HCT116 (cell line): ENCODE data around the gene PCDHB6. TPM values are rescaled to one million over a fixed set of nuclear protein-coding genes. Genes with fewer than 3 reads are reported as not detected.
"Not testable (repeated sequence)": the region's sequence is repeated elsewhere in the genome, so short reads cannot be mapped to it uniquely, and the experiment has no call there.

ENCODE experiments used
- ATAC-seq: fragments of 200-7000 bp; cut with Tn5 transposase; 2 replicates; pipeline ENCODE4 v1.9.1; 2020; ENCODE audit warnings: mild to moderate bottlenecking, moderate library complexity
- BruUV-seq: library from RNA; stranded (reverse); fragments of 400-500 nt; replicated peaks from 2 replicates; lab custom pipeline; 2021; lab: Mats Ljungman, UMichigan
- CTCF ChIA-PET: fragments of 300-600 bp; sonication (Branson Sonifier 250); formaldehyde crosslinking; loops from one replicate; lab custom pipeline; 2021; ENCODE audit warnings: antibody characterized with exemption; lab: Charles Lee
- POLR2A ChIA-PET: fragments of 300-600, 350-600 bp; sonication (Branson Sonifier 250); formaldehyde crosslinking; loops from one replicate; lab custom pipeline; 2021; ENCODE audit warnings: antibody characterized with exemption; lab: Charles Lee
- RAD21 ChIA-PET, 2 experiments: fragments of 300-600 bp; sonication (Branson Sonifier 250); formaldehyde crosslinking; loops; one replicate each; lab custom pipeline; 2023; ENCODE audit warnings: low total read pairs in 2 of 2; ENCODE audit not compliant: uncharacterized antibody in 2 of 2, unreplicated experiment in 2 of 2, low non-redundant PET in 1 of 2; lab: Charles Lee
- DNase-seq: peaks from one replicate; pipeline ENCODE4 v3.0.0-alpha.2; 2010; ENCODE audit warnings: low read depth, low spot score
- H2AFZ ChIP-seq: fragments of 200-600 bp; shearing (Covaris generic), sonication (generic); 2 replicates; pipeline ENCODE4 v1.6.1; 2017; ENCODE audit warnings: low read depth, mixed run types, mixed read lengths, antibody characterized with exemption, low read length; ENCODE audit not compliant: poor library complexity, severe bottlenecking
- H3K27ac ChIP-seq: 2 replicates; pipeline ENCODE4 v1.5.1; 2012; ENCODE audit warnings: low read depth, low read length
- H3K27me3 ChIP-seq: fragments of 200-600 bp; sonication (generic); 2 replicates; pipeline ENCODE4 v1.6.1; 2016; ENCODE audit warnings: mixed run types, low read length, mixed read lengths; ENCODE audit not compliant: insufficient read depth
- H3K36me3 ChIP-seq, 2 experiments: fragments of 200-500 bp in 1 of 2; fragments of 200-600 bp in 1 of 2; sonication (Bioruptor generic) in 1 of 2; sonication (generic) in 1 of 2; 2 replicates each; pipeline versions ENCODE4 v1.5.1 to v1.6.1; 2014 to 2016; ENCODE audit warnings: low read length in 2 of 2, inconsistent platforms in 1 of 2, mixed read lengths in 1 of 2, mixed run types in 1 of 2; ENCODE audit not compliant: insufficient read depth in 2 of 2, control insufficient read depth in 1 of 2
- H3K4me1 ChIP-seq, 2 experiments: fragments of 200-600 bp in 1 of 2; sonication (generic) in 1 of 2; 2 replicates each; pipeline versions ENCODE4 v1.5.1 to v1.6.1; 2012 to 2017; ENCODE audit warnings: low read length in 2 of 2, inconsistent platforms in 1 of 2, mild to moderate bottlenecking in 1 of 2, mixed read lengths in 1 of 2, mixed run types in 1 of 2, moderate library complexity in 1 of 2; ENCODE audit not compliant: insufficient read depth in 2 of 2, control insufficient read depth in 1 of 2
- H3K4me2 ChIP-seq: fragments of 200-600 bp; sonication (generic); 2 replicates; pipeline ENCODE4 v1.6.1; 2017; ENCODE audit warnings: mixed run types, low read length, mixed read lengths
- H3K4me3 ChIP-seq, 2 experiments: fragments of 200-600 bp in 1 of 2; sonication (generic) in 1 of 2; replicated peaks in 1 of 2; 2 replicates each; pipeline ENCODE4 v1.5.1; 2011 to 2016; ENCODE audit warnings: low read length in 2 of 2, control low read depth in 1 of 2, low read depth in 1 of 2, mild to moderate bottlenecking in 1 of 2, mixed read lengths in 1 of 2, mixed run types in 1 of 2
- H3K79me2 ChIP-seq: fragments of 200-600 bp; sonication (generic); 2 replicates; pipeline ENCODE4 v1.6.1; 2017; ENCODE audit warnings: mild to moderate bottlenecking, mixed run types, low read length, moderate library complexity, mixed read lengths; ENCODE audit not compliant: insufficient read depth
- H3K9ac ChIP-seq: fragments of 200-600 bp; sonication (generic); 2 replicates; pipeline ENCODE4 v1.6.1; 2016; ENCODE audit warnings: low read length, mixed read lengths
- H3K9me2 ChIP-seq: fragments of 200-600 bp; sonication (generic), shearing (Covaris generic); 2 replicates; pipeline ENCODE4 v1.6.1; 2017; ENCODE audit warnings: mixed run types, mild to moderate bottlenecking, moderate library complexity; ENCODE audit not compliant: insufficient read depth
- H3K9me3 ChIP-seq, 2 experiments: fragments of 200-500 bp in 1 of 2; fragments of 200-600 bp in 1 of 2; sonication (Bioruptor generic) in 1 of 2; sonication (generic) in 1 of 2; 2 replicates each; pipeline ENCODE4 v1.6.1; 2014 to 2017; ENCODE audit warnings: low read length in 2 of 2, mixed read lengths in 2 of 2, inconsistent platforms in 1 of 2, low read depth in 1 of 2, mild to moderate bottlenecking in 1 of 2, mixed run types in 1 of 2, moderate library complexity in 1 of 2; ENCODE audit not compliant: control insufficient read depth in 1 of 2, insufficient read depth in 1 of 2
- H4K20me1 ChIP-seq: fragments of 200-600 bp; sonication (generic), shearing (Covaris generic); 2 replicates; pipeline ENCODE4 v1.6.1; 2017; ENCODE audit warnings: mixed run types, mild to moderate bottlenecking, moderate library complexity; ENCODE audit not compliant: insufficient read depth
- EGR1 ChIP-seq: IDR thresholded peaks from 2 replicates; pipeline ENCODE4 v1.6.1; 2012; ENCODE audit warnings: low read depth
- RAD21 ChIP-seq: IDR thresholded peaks from 2 replicates; pipeline ENCODE4 v1.6.1; 2012; ENCODE audit warnings: low read depth, mild to moderate bottlenecking
- intact Hi-C: fragments of 100-400 bp; cut with micrococcal nuclease; formaldehyde crosslinking; loops from 2 replicates; pipeline ENCODE4 v1.10.0; 2022
- total RNA-seq: library from RNA; stranded (reverse); gene quantifications from one replicate; pipeline ENCODE4 v1.2.1, GENCODE V29; 2021; ENCODE audit not compliant: unreplicated experiment
- TF ChIP-seq, protein P1 (sequence below), 3 experiments: fragments of 200-600 bp in 1 of 3; sonication (generic) in 1 of 3; IDR thresholded peaks in 2 of 3; conservative IDR thresholded peaks in 1 of 3; 2 replicates each; pipeline ENCODE4 v1.5.1; 2012 to 2017; ENCODE audit warnings: low read depth in 2 of 3, low read length in 2 of 3, antibody characterized with exemption in 1 of 3, borderline replicate concordance in 1 of 3, control low read depth in 1 of 3, mild to moderate bottlenecking in 1 of 3, mixed read lengths in 1 of 3, mixed run types in 1 of 3, moderate library complexity in 1 of 3; ENCODE audit not compliant: insufficient read depth in 1 of 3

PCDHB6 gene
- total RNA-seq, 1 experiment from 2014 or later = not detected

DNA sequence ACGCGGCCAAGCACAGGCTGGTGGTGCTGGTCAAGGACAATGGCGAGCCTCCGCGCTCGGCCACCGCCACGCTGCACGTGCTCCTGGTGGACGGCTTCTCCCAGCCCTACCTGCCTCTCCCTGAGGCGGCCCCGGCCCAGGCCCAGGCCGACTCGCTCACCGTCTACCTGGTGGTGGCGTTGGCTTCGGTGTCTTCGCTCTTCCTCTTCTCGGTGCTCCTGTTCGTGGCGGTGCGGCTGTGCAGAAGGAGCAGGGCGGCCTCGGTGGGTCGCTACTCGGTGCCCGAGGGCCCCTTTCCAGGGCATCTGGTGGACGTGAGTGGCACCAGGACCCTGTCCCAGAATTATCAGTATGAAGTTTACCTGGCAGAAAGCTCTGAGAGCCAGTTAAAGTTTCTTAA lies 8.0 kb downstream of the PCDHB6 start:
- intact Hi-C loops, DNase-seq, POLR2A ChIA-PET, H3K9ac ChIP-seq, H4K20me1 ChIP-seq, H3K79me2 ChIP-seq, H3K9me3 ChIP-seq, H3K27ac ChIP-seq, H2AFZ ChIP-seq, CTCF ChIA-PET, H3K9me2 ChIP-seq, ATAC-seq, H3K4me3 ChIP-seq, BruUV-seq, H3K4me2 ChIP-seq, H3K27me3 ChIP-seq, H3K4me1 ChIP-seq, H3K36me3 ChIP-seq, RAD21 ChIA-PET: not testable (repeated sequence)

DNA sequence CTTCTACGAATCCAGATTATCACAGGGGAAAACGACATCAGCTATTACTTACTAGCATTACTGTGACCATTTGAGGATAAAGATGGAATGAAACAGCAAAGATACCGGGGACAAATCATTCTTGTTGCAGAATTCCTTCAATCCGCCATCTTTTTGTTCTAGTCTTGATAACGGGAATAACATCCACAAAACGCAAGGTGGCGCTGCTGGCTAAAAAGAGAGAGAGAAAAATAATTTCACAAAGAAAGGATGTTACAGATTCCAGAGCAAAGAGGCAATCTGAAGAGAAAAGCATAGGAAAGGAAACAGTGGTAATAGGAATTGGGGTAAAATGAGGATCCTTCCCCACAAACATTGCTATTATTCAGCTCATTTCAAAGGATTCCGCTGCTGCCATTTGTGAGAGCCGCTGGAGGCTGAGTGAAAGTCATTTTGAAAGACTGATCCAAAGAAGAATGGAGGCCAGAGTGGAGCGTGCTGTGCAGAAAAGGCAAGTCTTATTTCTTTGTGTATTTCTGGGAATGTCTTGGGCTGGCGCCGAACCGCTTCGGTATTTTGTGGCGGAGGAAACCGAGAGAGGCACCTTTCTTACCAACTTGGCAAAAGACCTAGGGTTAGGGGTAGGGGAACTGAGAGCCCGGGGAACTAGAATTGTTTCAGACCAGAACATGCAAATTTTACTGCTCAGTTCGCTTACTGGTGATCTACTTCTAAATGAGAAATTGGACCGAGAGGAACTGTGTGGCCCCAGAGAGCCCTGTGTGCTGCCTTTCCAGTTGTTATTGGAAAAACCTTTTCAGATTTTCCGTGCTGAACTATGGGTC lies 22.7 kb downstream of the PCDHB6 start, which contains the start of gene PCDHB7:
Gene PCDHB7, plus strand, starts transcription at position 264 of the 824 bp plus-strand sequence. Its CDS starts 192 bp downstream, at position 456.
- Histone ChIP-seq H3K27ac (no peak within 1 kb of the TSS), H3K9me2 (no peaks in the 10 kb centered on the region), H3K9me3 (peaks cover 0 to 4% of the 10 kb centered on the region in 2 experiments; a peak in 2 of 4 replicates), H3K36me3 (no peaks in the 10 kb centered on the region), H2AFZ (no peak within 1 kb of the TSS), H3K4me2 (no peak within 1 kb of the TSS), H4K20me1 (no peaks in the 10 kb centered on the region), H3K27me3 (no peaks in the 10 kb centered on the region), H3K9ac (no peak within 1 kb of the TSS), H3K4me3 (no peak within 1 kb of the TSS), H3K4me1 (no peaks in the 10 kb centered on the region), H3K79me2 (no peaks in the 10 kb centered on the region)
- ATAC-seq (no peak), DNase-seq (peak; percentile 19)
- BruUV-seq = no TSS peak
- TF ChIP-seq RAD21 (peak; percentile 59), EGR1 (no peak)
- TF ChIP-seq, protein P1, sequence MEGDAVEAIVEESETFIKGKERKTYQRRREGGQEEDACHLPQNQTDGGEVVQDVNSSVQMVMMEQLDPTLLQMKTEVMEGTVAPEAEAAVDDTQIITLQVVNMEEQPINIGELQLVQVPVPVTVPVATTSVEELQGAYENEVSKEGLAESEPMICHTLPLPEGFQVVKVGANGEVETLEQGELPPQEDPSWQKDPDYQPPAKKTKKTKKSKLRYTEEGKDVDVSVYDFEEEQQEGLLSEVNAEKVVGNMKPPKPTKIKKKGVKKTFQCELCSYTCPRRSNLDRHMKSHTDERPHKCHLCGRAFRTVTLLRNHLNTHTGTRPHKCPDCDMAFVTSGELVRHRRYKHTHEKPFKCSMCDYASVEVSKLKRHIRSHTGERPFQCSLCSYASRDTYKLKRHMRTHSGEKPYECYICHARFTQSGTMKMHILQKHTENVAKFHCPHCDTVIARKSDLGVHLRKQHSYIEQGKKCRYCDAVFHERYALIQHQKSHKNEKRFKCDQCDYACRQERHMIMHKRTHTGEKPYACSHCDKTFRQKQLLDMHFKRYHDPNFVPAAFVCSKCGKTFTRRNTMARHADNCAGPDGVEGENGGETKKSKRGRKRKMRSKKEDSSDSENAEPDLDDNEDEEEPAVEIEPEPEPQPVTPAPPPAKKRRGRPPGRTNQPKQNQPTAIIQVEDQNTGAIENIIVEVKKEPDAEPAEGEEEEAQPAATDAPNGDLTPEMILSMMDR (IDR thresholded peaks at IDR 0.05 in 2 of 3, conservative IDR thresholded peaks at IDR 0.05 in 1 of 3; ENCODE audit: borderline replicate concordance in 1 of 3, insufficient read depth in 1 of 3, low read depth in 2 of 3, low read length in 2 of 3) = peak; percentile 40 to 71 (median 54); a peak in 5 of 6 replicates
- RAD21 ChIA-PET = no interaction called here
- CTCF ChIA-PET = no interaction called here
- intact Hi-C loops = no loop called here
- POLR2A ChIA-PET = no interaction called here

DNA sequence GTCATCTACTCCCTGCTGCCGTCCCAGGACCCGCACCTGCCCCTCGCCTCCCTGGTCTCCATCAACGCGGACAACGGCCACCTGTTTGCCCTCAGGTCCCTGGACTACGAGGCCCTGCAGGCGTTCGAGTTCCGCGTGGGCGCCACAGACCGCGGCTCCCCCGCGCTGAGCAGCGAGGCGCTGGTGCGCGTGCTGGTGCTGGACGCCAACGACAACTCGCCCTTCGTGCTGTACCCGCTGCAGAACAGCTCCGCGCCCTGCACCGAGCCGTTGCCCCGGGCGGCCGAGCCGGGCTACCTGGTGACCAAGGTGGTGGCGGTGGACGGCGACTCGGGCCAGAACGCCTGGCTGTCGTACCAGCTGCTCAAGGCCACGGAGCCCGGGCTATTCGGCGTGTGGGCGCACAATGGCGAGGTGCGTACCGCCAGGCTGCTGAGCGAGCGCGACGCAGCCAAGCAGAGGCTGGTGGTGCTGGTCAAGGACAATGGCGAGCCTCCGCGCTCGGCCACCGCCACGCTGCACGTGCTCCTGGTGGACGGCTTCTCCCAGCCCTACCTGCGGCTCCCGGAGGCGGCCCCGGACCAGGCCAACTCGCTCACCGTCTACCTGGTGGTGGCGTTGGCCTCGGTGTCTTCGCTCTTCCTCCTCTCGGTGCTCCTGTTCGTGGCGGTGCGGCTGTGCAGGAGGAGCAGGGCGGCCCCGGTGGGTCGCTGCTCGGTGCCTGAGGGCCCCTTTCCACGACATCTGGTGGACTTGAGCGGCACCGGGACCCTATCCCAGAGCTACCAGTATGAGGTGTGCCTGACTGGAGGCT lies 24.6 kb downstream of the PCDHB6 start:
- peaks cover 0 to 10% of the 10 kb centered on the region in 2 experiments; a peak in 3 of 4 replicates for H3K9me3 ChIP-seq
- H3K36me3 ChIP-seq, H3K4me1 ChIP-seq, RAD21 ChIA-PET, H3K9ac ChIP-seq, H3K79me2 ChIP-seq, ATAC-seq, H3K27me3 ChIP-seq, DNase-seq, BruUV-seq, CTCF ChIA-PET, H3K27ac ChIP-seq, H3K9me2 ChIP-seq, H2AFZ ChIP-seq, POLR2A ChIA-PET, intact Hi-C loops, H4K20me1 ChIP-seq, H3K4me3 ChIP-seq, H3K4me2 ChIP-seq: not testable (repeated sequence)
